Activated CD4-positive, alpha-beta T cell treated with anti-CD3 and anti-CD28 coated beads for 36 hours (primary cell): ENCODE results near the gene CFAP46. TPM values are rescaled to one million over a fixed set of nuclear protein-coding genes. Genes with fewer than 3 reads are reported as not detected.

Experiments used
- ATAC-seq: fragments of 200-7000 bp; cut with Tn5 transposase; one replicate; pipeline ENCODE4 v1.10.0; 2021; ENCODE audit warnings: mild to moderate bottlenecking, moderate library complexity
- CTCF ChIA-PET: fragments of 350-600 bp; sonication (Branson Sonifier 250); formaldehyde crosslinking; loops from one replicate; lab custom pipeline; 2021; ENCODE audit warnings: antibody characterized with exemption; lab: Charles Lee
- POLR2A ChIA-PET: fragments of 350-600 bp; sonication (Branson Sonifier 250); formaldehyde crosslinking; loops from one replicate; lab custom pipeline; 2021; ENCODE audit warnings: antibody characterized with exemption, inconsistent platforms; lab: Charles Lee
- DNase-seq: peaks from one replicate; pipeline ENCODE4 v3.0.0-alpha.2; 2020
- H3K27ac Mint-ChIP-seq: one replicate; pipeline ENCODE4 v1.8.0; 2021; ENCODE audit warnings: mixed read lengths
- H3K27me3 Mint-ChIP-seq: one replicate; pipeline ENCODE4 v1.8.0; 2021; ENCODE audit warnings: mixed read lengths
- H3K36me3 Mint-ChIP-seq: one replicate; pipeline ENCODE4 v1.8.0; 2021; ENCODE audit warnings: low read depth, mixed read lengths
- H3K4me1 Mint-ChIP-seq: one replicate; pipeline ENCODE4 v1.8.0; 2021; ENCODE audit warnings: mixed read lengths
- H3K4me3 Mint-ChIP-seq: one replicate; pipeline ENCODE4 v1.8.0; 2021; ENCODE audit warnings: mild to moderate bottlenecking, moderate library complexity, mixed read lengths
- H3K9me3 Mint-ChIP-seq: one replicate; pipeline ENCODE4 v1.8.0; 2021; ENCODE audit warnings: low read depth, mixed read lengths
- intact Hi-C, 2 experiments: fragments of 100-400 bp; cut with DNase I in 1 of 2; cut with micrococcal nuclease in 1 of 2; formaldehyde crosslinking; loops; one replicate each; pipeline versions ENCODE4 v1.14.2 to v1.15.1; 2022 to 2024; cut with DNase I, micrococcal nuclease
- total RNA-seq, 2 experiments: library from RNA; stranded (reverse); gene quantifications; one replicate each; pipeline ENCODE4 v1.2.3, GENCODE V29; 2021

The CFAP46 gene
- total RNA-seq, 2 experiments from 2014 or later: 0.16 to 0.21 TPM

- H3K9me3 Mint-ChIP-seq: no peaks in the 10 kb centered on the region
- H3K4me3 Mint-ChIP-seq: no peak overlapping the region
- no peak overlapping the region for H3K27ac Mint-ChIP-seq
- ATAC-seq (no peak), DNase-seq (no peak)
- ChIA-PET POLR2A (no interaction called here), CTCF (no interaction called here)
- H3K36me3 Mint-ChIP-seq: no peaks in the 10 kb centered on the region
- no peaks in the 10 kb centered on the region for H3K4me1 Mint-ChIP-seq
- peaks cover 20% of the 10 kb centered on the region for H3K27me3 Mint-ChIP-seq
- intact Hi-C loops: no loop called here
Measured at GRCh38 chr10:132820056-132820455, 122.3 kb downstream of the CFAP46 start.

DNA sequence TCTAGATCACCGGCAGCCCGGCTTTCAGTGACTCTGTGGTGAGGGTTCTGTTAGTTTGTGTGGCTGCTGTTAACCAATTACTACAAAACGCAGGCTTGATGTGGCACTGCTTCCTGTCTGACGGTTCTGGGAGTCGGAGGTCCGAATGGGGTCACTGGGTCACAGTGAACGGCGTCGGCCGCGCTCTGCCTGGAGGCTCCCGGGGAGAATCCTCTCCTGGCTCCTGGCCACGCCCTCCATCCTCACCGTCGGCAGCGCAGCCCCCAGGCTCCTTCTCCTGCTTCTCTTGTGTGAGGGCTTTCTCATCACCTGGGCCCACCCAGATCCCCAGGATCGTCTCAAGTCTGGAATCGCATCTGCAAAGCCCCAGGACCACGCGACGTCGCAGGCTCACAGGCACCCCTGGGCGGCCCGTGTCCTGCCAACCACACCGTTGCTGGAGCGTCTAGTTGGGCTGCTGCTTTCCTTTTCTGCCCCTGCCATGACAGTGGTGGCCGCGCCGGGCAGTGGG, 124.6 kb downstream of the CFAP46 start:
- Mint-ChIP-seq H3K27me3 (peaks cover 20% of the 10 kb centered on the region), H3K4me1 (no peaks in the 10 kb centered on the region), H3K27ac (no peak overlapping the region), H3K9me3 (no peaks in the 10 kb centered on the region), H3K4me3 (no peak overlapping the region), H3K36me3 (no peaks in the 10 kb centered on the region)
- ChIA-PET POLR2A (no interaction called here), CTCF (no interaction called here)
- no peak for DNase-seq
- intact Hi-C loops: no loop called here
- ATAC-seq: no peak

- Mint-ChIP-seq H3K27me3 (peaks cover 20% of the 10 kb centered on the region), H3K9me3 (no peaks in the 10 kb centered on the region), H3K4me3 (no peak overlapping the region), H3K4me1 (no peaks in the 10 kb centered on the region), H3K36me3 (no peaks in the 10 kb centered on the region), H3K27ac (no peak overlapping the region)
- ATAC-seq: no peak
- ChIA-PET POLR2A (no interaction called here), CTCF (no interaction called here)
- no peak for DNase-seq
- intact Hi-C loops: no loop called here
Measured at GRCh38 chr10:132816718-132817117, 125.7 kb downstream of the CFAP46 start.

DNA sequence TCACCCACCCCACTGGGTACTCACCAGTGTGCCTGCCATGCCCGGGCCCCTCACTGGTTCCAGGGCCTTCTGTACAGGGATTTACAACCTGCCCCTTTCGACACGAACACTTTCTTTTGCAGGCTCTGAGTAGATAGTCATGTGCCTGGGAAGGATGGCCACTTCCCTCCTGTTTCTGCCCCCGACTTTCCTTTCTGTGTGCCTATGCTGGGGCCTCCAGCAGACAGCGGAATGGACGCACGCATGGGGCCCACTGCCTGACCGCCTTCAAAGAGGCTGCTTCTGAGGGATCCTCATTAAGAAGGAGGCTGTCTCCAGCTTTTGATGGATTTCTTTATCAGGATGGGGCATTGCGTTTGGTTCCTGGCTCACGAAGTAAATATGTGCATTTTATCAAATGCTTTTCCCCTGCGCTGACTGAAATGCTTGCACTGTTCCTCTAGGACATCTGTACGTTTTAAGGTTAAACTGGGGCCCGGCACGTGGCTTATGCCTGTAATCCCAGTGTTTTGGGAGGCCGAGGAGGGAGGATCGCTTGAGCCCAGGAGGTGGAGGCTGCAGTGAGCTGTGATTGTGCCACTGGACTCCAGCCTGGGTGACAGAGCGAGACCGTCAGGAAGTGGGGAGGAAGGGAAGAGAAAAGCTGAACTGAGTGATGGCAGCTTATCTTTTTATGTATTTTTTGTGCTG, 127.1 kb downstream of the CFAP46 start:
- ChIA-PET POLR2A (no interaction called here), CTCF (no interaction called here)
- ATAC-seq: no peak
- Mint-ChIP-seq H3K36me3 (no peaks in the 10 kb centered on the region), H3K27ac (no peak overlapping the region), H3K27me3 (peaks cover 20% of the 10 kb centered on the region), H3K9me3 (no peaks in the 10 kb centered on the region), H3K4me3 (no peak overlapping the region), H3K4me1 (no peaks in the 10 kb centered on the region)
- intact Hi-C loops: no loop called here
- no peak for DNase-seq

GRCh38 chr10:132814469-132814856, 127.9 kb downstream of the CFAP46 start:
- no peaks in the 10 kb centered on the region for H3K9me3 Mint-ChIP-seq
- ChIA-PET CTCF (no interaction called here), POLR2A (no interaction called here)
- ATAC-seq: no peak
- no peaks in the 10 kb centered on the region for H3K36me3 Mint-ChIP-seq
- H3K27ac Mint-ChIP-seq: no peak overlapping the region
- peaks cover 20% of the 10 kb centered on the region for H3K27me3 Mint-ChIP-seq
- H3K4me1 Mint-ChIP-seq: no peaks in the 10 kb centered on the region
- no peak overlapping the region for H3K4me3 Mint-ChIP-seq
- intact Hi-C loops: no loop called here
- DNase-seq: no peak

GRCh38 chr10:132813560-132814468, 128.6 kb downstream of the CFAP46 start:
- Mint-ChIP-seq H3K36me3 (no peaks in the 10 kb centered on the region), H3K9me3 (no peaks in the 10 kb centered on the region), H3K4me3 (no peak overlapping the region), H3K27ac (no peak overlapping the region), H3K27me3 (peaks cover 20% of the 10 kb centered on the region), H3K4me1 (no peaks in the 10 kb centered on the region)
- ATAC-seq: no peak
- CTCF ChIA-PET: no interaction called here
- DNase-seq: no peak
- POLR2A ChIA-PET: no interaction called here
- intact Hi-C loops: no loop called here

DNA sequence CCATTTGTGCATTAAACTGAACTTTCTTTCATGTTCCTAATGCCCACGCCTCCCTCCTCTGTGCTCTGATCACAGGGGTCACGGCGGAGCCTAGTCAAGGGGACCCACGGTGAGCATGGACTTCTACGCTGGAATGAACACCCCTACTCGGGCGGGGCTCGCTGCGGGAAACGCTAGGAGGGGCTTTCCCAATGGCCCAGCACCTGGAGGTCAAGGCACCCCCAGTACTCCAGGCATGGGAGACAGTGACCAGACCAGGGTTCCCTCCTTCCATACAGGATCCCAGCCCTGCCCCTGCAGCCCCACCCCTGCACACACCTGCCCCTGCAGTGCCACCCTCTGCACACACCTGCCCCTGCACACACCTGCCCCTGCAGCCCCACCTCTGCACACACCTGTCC, 129.4 kb downstream of the CFAP46 start:
- peaks cover 16% of the 10 kb centered on the region for H3K27me3 Mint-ChIP-seq
- DNase-seq (no peak), ATAC-seq (no peak)
- POLR2A ChIA-PET: no interaction called here
- intact Hi-C loops: no loop called here
- H3K4me1 Mint-ChIP-seq: no peaks in the 10 kb centered on the region
- CTCF ChIA-PET: no interaction called here
- H3K36me3 Mint-ChIP-seq: no peaks in the 10 kb centered on the region
- H3K27ac Mint-ChIP-seq: no peak overlapping the region
- no peak overlapping the region for H3K4me3 Mint-ChIP-seq
- H3K9me3 Mint-ChIP-seq: no peaks in the 10 kb centered on the region

- Mint-ChIP-seq H3K36me3 (no peaks in the 10 kb centered on the region), H3K27me3 (peaks cover 15% of the 10 kb centered on the region), H3K9me3 (no peaks in the 10 kb centered on the region), H3K27ac (no peak overlapping the region), H3K4me1 (no peaks in the 10 kb centered on the region), H3K4me3 (no peak overlapping the region)
- no peak for ATAC-seq
- ChIA-PET POLR2A (no interaction called here), CTCF (no interaction called here)
- intact Hi-C loops: no loop called here
- DNase-seq: no peak
Measured at GRCh38 chr10:132812520-132812919, 129.8 kb downstream of the CFAP46 start.

DNA sequence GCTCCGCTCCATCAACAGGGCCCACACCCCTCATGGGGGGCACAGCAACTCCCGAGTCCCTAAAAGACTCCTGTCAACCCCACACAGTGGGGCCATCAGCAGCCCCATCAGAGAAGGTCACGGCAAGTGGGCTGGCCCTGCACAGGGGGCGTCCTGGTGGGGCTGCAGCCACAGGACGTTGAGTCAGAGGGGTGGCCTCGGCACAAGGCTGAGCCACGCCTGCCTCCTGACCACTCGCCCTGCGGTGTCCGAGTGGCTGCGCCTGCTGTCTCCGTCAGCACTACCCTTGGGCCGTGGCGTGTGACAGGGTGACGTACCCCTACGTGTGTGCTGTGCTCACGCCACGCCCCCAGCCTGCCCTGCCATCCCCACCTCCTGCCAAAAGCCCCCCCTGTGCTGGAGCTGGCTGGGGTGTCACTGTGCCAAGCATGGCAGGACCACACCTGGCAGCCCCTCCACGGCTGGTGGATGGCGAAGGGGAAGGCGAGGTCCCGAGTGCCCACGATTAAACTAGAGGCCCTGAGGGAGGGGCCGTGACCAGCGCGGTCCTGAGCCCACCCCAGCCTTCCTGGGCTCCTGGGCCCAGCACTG, 130.4 kb downstream of the CFAP46 start:
- H3K4me3 Mint-ChIP-seq: no peak overlapping the region
- ATAC-seq: no peak
- CTCF ChIA-PET: no interaction called here
- H3K9me3 Mint-ChIP-seq: no peaks in the 10 kb centered on the region
- intact Hi-C loops: no loop called here
- POLR2A ChIA-PET: no interaction called here
- H3K27me3 Mint-ChIP-seq: peaks cover 11% of the 10 kb centered on the region
- H3K27ac Mint-ChIP-seq: no peak overlapping the region
- no peaks in the 10 kb centered on the region for H3K36me3 Mint-ChIP-seq
- no peak for DNase-seq
- no peaks in the 10 kb centered on the region for H3K4me1 Mint-ChIP-seq

GRCh38 chr10:132810807-132811700, 131.3 kb downstream of the CFAP46 start:
- POLR2A ChIA-PET: no interaction called here
- intact Hi-C loops: no loop called here

GRCh38 chr10:132810141-132810806, 132.1 kb downstream of the CFAP46 start:
- CTCF ChIA-PET: no interaction called here
- no peaks in the 10 kb centered on the region for H3K27me3 Mint-ChIP-seq
- H3K4me3 Mint-ChIP-seq: no peak overlapping the region
- intact Hi-C loops: no loop called here
- no peak for DNase-seq
- POLR2A ChIA-PET: no interaction called here
- no peaks in the 10 kb centered on the region for H3K4me1 Mint-ChIP-seq
- no peak overlapping the region for H3K27ac Mint-ChIP-seq
- H3K36me3 Mint-ChIP-seq: no peaks in the 10 kb centered on the region
- ATAC-seq: no peak
- no peaks in the 10 kb centered on the region for H3K9me3 Mint-ChIP-seq

More at GRCh38 chr10:132810807-132811700, 131.3 kb downstream of the CFAP46 start:
- CTCF ChIA-PET: no interaction called here
- ATAC-seq (no peak), DNase-seq (no peak)
- Mint-ChIP-seq H3K36me3 (no peaks in the 10 kb centered on the region), H3K27ac (no peak overlapping the region), H3K4me1 (no peaks in the 10 kb centered on the region), H3K4me3 (no peak overlapping the region), H3K27me3 (peaks cover 7% of the 10 kb centered on the region), H3K9me3 (no peaks in the 10 kb centered on the region)
